IMR-90 (cell line): ENCODE results near the gene CAST. TPM values are rescaled to one million over a fixed set of nuclear protein-coding genes. Genes with fewer than 3 reads are reported as not detected.

Experiments
- ATAC-seq: fragments of 200-7000 bp; cut with Tn5 transposase; 2 replicates; pipeline ENCODE4 v1.9.1; 2020; ENCODE audit warnings: low read depth, mild to moderate bottlenecking, moderate library complexity
- BruUV-seq: library from RNA; stranded (reverse); fragments of 400-500 nt; replicated peaks from 2 replicates; lab custom pipeline; 2021; lab: Mats Ljungman, UMichigan
- CTCF ChIA-PET: fragments of 300-600 bp; formaldehyde crosslinking; extraction: SDS; loops from one replicate; lab custom pipeline; 2021; ENCODE audit warnings: antibody characterized with exemption; lab: Yijun Ruan, JAX
- POLR2A ChIA-PET: fragments of 300-600 bp; sonication (Branson Sonifier 250); formaldehyde crosslinking; loops from one replicate; lab custom pipeline; 2022; ENCODE audit warnings: antibody characterized with exemption; ENCODE audit not compliant: unreplicated experiment; lab: Charles Lee
- DNase-seq: peaks from one replicate; pipeline ENCODE4 v3.0.0; 2013
- H2AFZ ChIP-seq: replicated peaks from 2 replicates; pipeline ENCODE3; 2013; ENCODE audit warnings: low read length, mild to moderate bottlenecking; ENCODE audit not compliant: poor library complexity
- H2AK5ac ChIP-seq: 2 replicates; pipeline ENCODE4 v1.6.1; 2013; ENCODE audit warnings: low read depth, low read length, inconsistent platforms
- H2AK9ac ChIP-seq: replicated peaks from 2 replicates; pipeline ENCODE3; 2013; ENCODE audit warnings: mild to moderate bottlenecking, low read depth, low read length, moderate library complexity; ENCODE audit not compliant: poor library complexity
- H2BK120ac ChIP-seq: 2 replicates; pipeline ENCODE4 v1.6.1; 2013; ENCODE audit warnings: low read depth, low read length, inconsistent platforms
- H2BK15ac ChIP-seq: 3 replicates; pipeline ENCODE4 v1.6.1; 2013; ENCODE audit warnings: low read depth, low read length, inconsistent platforms
- H2BK20ac ChIP-seq: 2 replicates; pipeline ENCODE4 v1.6.1; 2013; ENCODE audit warnings: low read depth, mild to moderate bottlenecking, inconsistent platforms, low read length, moderate library complexity
- H2BK5ac ChIP-seq: 2 replicates; pipeline ENCODE4 v1.6.1; 2013; ENCODE audit warnings: mild to moderate bottlenecking, low read depth, low read length, inconsistent platforms; ENCODE audit not compliant: poor library complexity, severe bottlenecking
- H3K14ac ChIP-seq: replicated peaks from 2 replicates; pipeline ENCODE4 v1.6.1; 2013; ENCODE audit warnings: low read depth, low read length, inconsistent platforms
- H3K18ac ChIP-seq: 2 replicates; pipeline ENCODE4 v1.6.1; 2013; ENCODE audit warnings: low read depth, low read length, control low read depth
- H3K23ac ChIP-seq: 2 replicates; pipeline ENCODE4 v1.6.1; 2013; ENCODE audit warnings: low read depth, low read length, inconsistent platforms
- H3K27ac ChIP-seq: 2 replicates; pipeline ENCODE4 v1.5.1; 2013; ENCODE audit warnings: mild to moderate bottlenecking, control low read depth, low read length; ENCODE audit not compliant: insufficient read depth
- H3K27me3 ChIP-seq: 2 replicates; pipeline ENCODE4 v1.6.1; 2013; ENCODE audit warnings: low read length; ENCODE audit not compliant: control insufficient read depth, insufficient read depth
- H3K36me3 ChIP-seq: 2 replicates; pipeline ENCODE4 v1.6.1; 2013; ENCODE audit warnings: low read length, mixed read lengths; ENCODE audit not compliant: control insufficient read depth, insufficient read depth
- H3K4ac ChIP-seq: 2 replicates; pipeline ENCODE4 v1.6.1; 2013; ENCODE audit warnings: low read depth, low read length, inconsistent platforms
- H3K4me1 ChIP-seq: 2 replicates; pipeline ENCODE4 v1.6.1; 2013; ENCODE audit warnings: low read length, mixed read lengths; ENCODE audit not compliant: control insufficient read depth, insufficient read depth
- H3K4me2 ChIP-seq: 2 replicates; pipeline ENCODE4 v1.6.1; 2013; ENCODE audit warnings: low read depth, mild to moderate bottlenecking, control low read depth, low read length, moderate library complexity
- H3K4me3 ChIP-seq: 2 replicates; pipeline ENCODE4 v1.5.1; 2013; ENCODE audit warnings: low read depth, mild to moderate bottlenecking, control low read depth, low read length, moderate library complexity; ENCODE audit not compliant: insufficient read depth
- H3K56ac ChIP-seq: 2 replicates; pipeline ENCODE4 v1.6.1; 2013; ENCODE audit warnings: low read length, inconsistent platforms; ENCODE audit not compliant: insufficient read depth; ENCODE audit errors: extremely low read depth
- H3K79me1 ChIP-seq, 2 experiments: 2 replicates each; pipeline ENCODE4 v1.6.1; 2013; ENCODE audit warnings: low read length in 2 of 2, inconsistent platforms in 1 of 2, low read depth in 1 of 2
- H3K9ac ChIP-seq: 2 replicates; pipeline ENCODE4 v1.6.1; 2013; ENCODE audit warnings: low read depth, low read length, control low read depth
- H3K9me1 ChIP-seq: 2 replicates; pipeline ENCODE4 v1.6.1; 2013; ENCODE audit warnings: low read length, inconsistent platforms; ENCODE audit not compliant: insufficient read depth
- H3K9me3 ChIP-seq: 2 replicates; pipeline ENCODE4 v1.6.1; 2013; ENCODE audit warnings: low read length; ENCODE audit not compliant: control insufficient read depth, insufficient read depth
- H4K20me1 ChIP-seq: 2 replicates; pipeline ENCODE4 v1.6.1; 2013; ENCODE audit warnings: low read length, inconsistent platforms; ENCODE audit not compliant: insufficient read depth
- H4K5ac ChIP-seq: 2 replicates; pipeline ENCODE4 v1.6.1; 2013; ENCODE audit warnings: mild to moderate bottlenecking, low read depth, low read length, control low read depth
- H4K8ac ChIP-seq, 2 experiments: 2 replicates each; pipeline ENCODE4 v1.6.1; 2013; ENCODE audit warnings: low read depth in 2 of 2, low read length in 2 of 2, control low read depth in 1 of 2, inconsistent platforms in 1 of 2
- H4K91ac ChIP-seq: 2 replicates; pipeline ENCODE4 v1.6.1; 2013; ENCODE audit warnings: low read depth, low read length, inconsistent platforms; ENCODE audit not compliant: insufficient read depth
- MAZ ChIP-seq: IDR thresholded peaks from 2 replicates; pipeline ENCODE4 v1.6.1; 2012; ENCODE audit warnings: low read depth, mild to moderate bottlenecking, low read length, improper control_type of control experiment, moderate library complexity, borderline replicate concordance
- USF2 ChIP-seq: fragments of 150-350 bp; IDR thresholded peaks from 2 replicates; pipeline ENCODE4 v1.6.1; 2017; ENCODE audit warnings: mild to moderate bottlenecking, antibody characterized with exemption, low read length, low read depth
- dilution Hi-C: fragments of 300-500 bp; cut with HindIII; formaldehyde crosslinking; loops from one replicate; pipeline ENCODE4 v1.14.3; 2018; ENCODE audit warnings: low sequenced_read_pairs; ENCODE audit not compliant: unreplicated experiment
- in situ Hi-C: fragments of 300-500 bp; cut with MboI; formaldehyde crosslinking; loops from 3 replicates; pipeline ENCODE4 v1.14.3; 2019; ENCODE audit warnings: low sequenced_read_pairs, inconsistent platforms, mixed read lengths
- intact Hi-C: fragments of 100-400 bp; cut with micrococcal nuclease; formaldehyde crosslinking; loops from 2 replicates; pipeline ENCODE4 v1.10.0; 2022
- polyA plus RNA-seq, 3 experiments: library from polyadenylated mRNA; depleted of rRNA; stranded (reverse); fragments of >200 nt; gene quantifications; 2 replicates each; pipeline ENCODE4 v1.2.3, GENCODE V29; 2012; ENCODE audit warnings: low replicate concordance in 1 of 3
- total RNA-seq: library from RNA; depleted of rRNA; stranded (reverse); fragments of >200 nt; gene quantifications from 2 replicates; pipeline ENCODE4 v1.2.3, GENCODE V29; 2012

Gene CAST
- total and polyA plus RNA-seq, 2 of the 4 experiments (the other 2 are of a cell fraction), result 91.3 to 128 TPM

GRCh38 chr5:96789794-96790330 lies 127.7 kb downstream of the CAST start:
- H3K9ac ChIP-seq, result no peak overlapping the region
- dilution Hi-C loops, result loop anchor here (25.0 kb wide), 1 partner anchor 372 kb away; no protein-coding TSS in a partner anchor
- H3K9me3 ChIP-seq, result no peaks in the 10 kb centered on the region
- H2AK5ac ChIP-seq, result no peak overlapping the region
- H3K4ac ChIP-seq, result no peak overlapping the region
- ATAC-seq, result peak; percentile 33
- H2AK9ac ChIP-seq, result no peak overlapping the region
- no peak overlapping the region for H3K23ac ChIP-seq
- no peak overlapping the region for H3K56ac ChIP-seq
- no peak overlapping the region for H2BK15ac ChIP-seq
- no peak overlapping the region for H2BK5ac ChIP-seq
- no peaks in the 10 kb centered on the region for H3K27me3 ChIP-seq
- H3K79me1 ChIP-seq, result no peaks in the 10 kb centered on the region
- no peak overlapping the region for H3K18ac ChIP-seq
- H2AFZ ChIP-seq, result no peak overlapping the region
- H4K5ac ChIP-seq, result no peak overlapping the region
- no peak overlapping the region for H2BK20ac ChIP-seq
- no peak overlapping the region for H4K91ac ChIP-seq
- no peaks in the 10 kb centered on the region; the same call in 1 of the 2 replicates for H4K20me1 ChIP-seq
- H3K4me3 ChIP-seq, result no peak overlapping the region
- peaks cover 13% of the 10 kb centered on the region for H3K36me3 ChIP-seq
- intact Hi-C loops, result no loop called here
- TF ChIP-seq MAZ (no peak), USF2 (no peak)
- no peak overlapping the region for H3K4me2 ChIP-seq
- ChIA-PET POLR2A (no interaction called here), CTCF (interaction anchor here (0.6 kb wide), 1 partner anchor 16 kb away, joined by 3 read pairs; no protein-coding TSS in a partner anchor)
- BruUV-seq, result no TSS peak
- H3K27ac ChIP-seq, result no peak overlapping the region
- in situ Hi-C loops, result no loop called here
- no peak for DNase-seq
- peaks cover 7% of the 10 kb centered on the region for H3K4me1 ChIP-seq
- no peak overlapping the region for H4K8ac ChIP-seq
- H2BK120ac ChIP-seq, result no peak overlapping the region
- H3K14ac ChIP-seq, result no peak overlapping the region
- H3K9me1 ChIP-seq, result peaks cover 7% of the 10 kb centered on the region
